Epithelial cell of esophagus (primary cell): ENCODE data around the gene MYO16.
A peak's percentile ranks its signal among the peaks of the same experiment; 100 is the strongest.
"Not testable (repeated sequence)": the region's sequence is repeated elsewhere in the genome, so short reads cannot be mapped to it uniquely, and the experiment has no call there.

ENCODE experiments used
- DNase-seq: peaks from one replicate; pipeline ENCODE4 v3.0.0; 2010; ENCODE audit warnings: low read depth
- H3K4me3 ChIP-seq: 2 replicates; pipeline ENCODE4 v1.5.1; 2011; ENCODE audit warnings: mild to moderate bottlenecking, low read length, control low read depth
- CTCF ChIP-seq: IDR thresholded peaks from 2 replicates; pipeline ENCODE4 v1.5.1; 2011; ENCODE audit warnings: low read depth, mild to moderate bottlenecking, low read length, control low read depth, inconsistent platforms; ENCODE audit not compliant: insufficient read depth; ENCODE audit errors: missing control alignments

MYO16 gene

GRCh38 chr13:109209526-109209925 is 580.1 kb downstream of the MYO16 start:
- TF ChIP-seq CTCF, result no peak
- peak; percentile 24 for DNase-seq
- H3K4me3 ChIP-seq, result no peak overlapping the region

GRCh38 chr13:109211616-109212015 is 582.2 kb downstream of the MYO16 start:
- H3K4me3 ChIP-seq, result no peak overlapping the region
- no peak for TF ChIP-seq CTCF
- peak; percentile 72 for DNase-seq

GRCh38 chr13:109212650-109213049 is 583.2 kb downstream of the MYO16 start:
- no peak for TF ChIP-seq CTCF
- DNase-seq, result no peak
- no peak overlapping the region for H3K4me3 ChIP-seq

- peak; percentile 77 for DNase-seq
- no peak overlapping the region for H3K4me3 ChIP-seq
- no peak for TF ChIP-seq CTCF
Observed at GRCh38 chr13:109213714-109214113, 584.3 kb downstream of the MYO16 start.

GRCh38 chr13:109214393-109214792 is 585.0 kb downstream of the MYO16 start:
- DNase-seq, result no peak
- no peak for TF ChIP-seq CTCF
- H3K4me3 ChIP-seq, result no peak overlapping the region

GRCh38 chr13:109215377-109215776 is 586.0 kb downstream of the MYO16 start:
- DNase-seq, result no peak
- no peak overlapping the region for H3K4me3 ChIP-seq
- no peak for TF ChIP-seq CTCF

- DNase-seq, H3K4me3 ChIP-seq: not testable (repeated sequence)
Observed at GRCh38 chr13:109217510-109217909, 588.1 kb downstream of the MYO16 start.

GRCh38 chr13:109220631-109221030 is 591.2 kb downstream of the MYO16 start:
- H3K4me3 ChIP-seq, result no peak overlapping the region
- no peak for TF ChIP-seq CTCF
- DNase-seq, result no peak
